ENCODE measurements around the gene PDCD1LG2.

DNA sequence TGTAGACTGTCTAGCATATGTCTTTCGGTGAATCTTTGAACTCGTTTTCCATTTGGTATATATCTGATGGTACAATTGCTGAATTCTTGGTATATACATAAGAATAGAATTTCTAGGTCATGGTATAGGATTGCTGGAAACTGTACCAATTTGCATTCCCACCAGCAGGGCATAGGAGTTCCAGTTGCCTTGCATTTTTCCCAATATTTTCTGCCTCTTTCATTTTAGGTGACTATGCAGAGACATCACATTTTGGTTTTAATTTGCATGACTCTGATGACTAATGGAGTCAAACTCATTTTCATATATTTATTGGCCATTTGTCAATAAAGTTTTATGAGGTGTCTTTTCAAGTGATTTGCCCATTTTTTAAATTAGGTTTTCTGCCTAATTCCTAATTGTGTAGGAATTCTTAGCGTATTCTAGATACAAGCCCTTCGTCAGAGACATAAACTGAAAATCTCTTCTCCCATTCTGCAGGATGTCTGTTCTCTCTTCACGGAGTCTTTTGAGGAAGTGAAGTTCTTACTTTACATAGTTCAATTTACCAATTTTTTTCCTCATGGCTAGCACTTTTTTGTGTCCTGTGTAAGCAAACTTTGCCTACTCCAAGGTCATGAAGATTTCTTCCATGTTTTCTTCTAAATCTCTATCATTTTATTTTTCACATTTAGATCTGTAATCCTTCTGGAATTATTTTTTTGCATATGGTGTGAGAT lies 28.9 kb upstream of the PDCD1LG2 start:
- TF ChIP-seq POLR2A (IDR thresholded peaks at IDR 0.05) (no peak), CTCF (IDR thresholded peaks at IDR 0.05) (no peak)

Measured in stomach (tissue), 4 donors.